Sigmoid colon (tissue), 3 donors: Measurements from ENCODE around the gene GTPBP3.

Source experiments
- POLR2A ChIP-seq, 2 donors: fragments of 450-650 bp; IDR thresholded peaks; one replicate each; pipeline ENCODE4 v1.6.1; 2016; ENCODE audit warnings: antibody characterized with exemption in 2 of 2, mild to moderate bottlenecking in 2 of 2, moderate library complexity in 2 of 2
- TF ChIP-seq, protein P1 (sequence below), 4 experiments: fragments of 450-650 bp in 3 of 4; fragments of 200-600 bp in 1 of 4; IDR thresholded peaks; one replicate each; pipeline ENCODE4 v1.5.1; 2016 to 2019; ENCODE audit warnings: antibody characterized with exemption in 4 of 4, mild to moderate bottlenecking in 3 of 4, moderate library complexity in 2 of 4

DNA sequence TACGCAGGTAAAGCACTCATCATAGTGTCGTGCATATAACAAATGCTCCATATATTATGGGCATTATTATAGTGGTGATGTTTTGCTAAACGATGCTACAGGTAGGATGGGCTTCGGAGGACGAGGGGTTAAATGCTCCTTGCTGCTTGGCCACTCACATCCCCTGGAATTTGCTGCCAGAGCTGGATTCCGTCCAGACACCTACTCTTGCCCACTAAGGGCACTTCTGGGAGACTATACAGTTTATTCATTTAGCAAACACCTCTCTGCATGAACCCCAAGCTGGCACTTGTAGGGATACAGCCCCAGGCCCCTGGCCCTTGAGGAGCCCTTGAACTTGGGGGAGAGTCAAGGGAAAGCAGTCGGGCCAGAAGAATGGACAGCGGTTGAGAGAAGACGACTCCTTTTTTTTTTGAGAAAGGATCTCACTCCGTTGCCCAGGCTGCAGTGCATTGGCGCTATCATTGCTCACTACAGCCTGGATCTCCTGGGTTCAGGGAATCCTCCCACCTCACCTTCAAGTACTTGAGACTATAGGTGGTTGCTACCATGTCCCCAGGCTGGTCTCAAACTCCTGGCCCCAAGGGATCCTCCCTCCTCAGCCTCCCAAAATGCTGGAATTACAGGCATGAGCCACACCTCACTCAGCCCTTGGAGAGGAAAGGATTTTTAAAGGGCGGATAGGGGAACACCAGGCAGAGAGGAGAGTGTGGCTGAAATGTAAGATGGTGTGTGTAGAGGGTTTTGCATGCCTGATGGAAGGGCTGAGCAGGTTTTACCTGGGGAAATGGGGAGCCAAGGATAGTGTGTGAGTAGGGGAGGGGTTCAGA lies 32.8 kb upstream of the GTPBP3 start:
- TF ChIP-seq, protein P1, sequence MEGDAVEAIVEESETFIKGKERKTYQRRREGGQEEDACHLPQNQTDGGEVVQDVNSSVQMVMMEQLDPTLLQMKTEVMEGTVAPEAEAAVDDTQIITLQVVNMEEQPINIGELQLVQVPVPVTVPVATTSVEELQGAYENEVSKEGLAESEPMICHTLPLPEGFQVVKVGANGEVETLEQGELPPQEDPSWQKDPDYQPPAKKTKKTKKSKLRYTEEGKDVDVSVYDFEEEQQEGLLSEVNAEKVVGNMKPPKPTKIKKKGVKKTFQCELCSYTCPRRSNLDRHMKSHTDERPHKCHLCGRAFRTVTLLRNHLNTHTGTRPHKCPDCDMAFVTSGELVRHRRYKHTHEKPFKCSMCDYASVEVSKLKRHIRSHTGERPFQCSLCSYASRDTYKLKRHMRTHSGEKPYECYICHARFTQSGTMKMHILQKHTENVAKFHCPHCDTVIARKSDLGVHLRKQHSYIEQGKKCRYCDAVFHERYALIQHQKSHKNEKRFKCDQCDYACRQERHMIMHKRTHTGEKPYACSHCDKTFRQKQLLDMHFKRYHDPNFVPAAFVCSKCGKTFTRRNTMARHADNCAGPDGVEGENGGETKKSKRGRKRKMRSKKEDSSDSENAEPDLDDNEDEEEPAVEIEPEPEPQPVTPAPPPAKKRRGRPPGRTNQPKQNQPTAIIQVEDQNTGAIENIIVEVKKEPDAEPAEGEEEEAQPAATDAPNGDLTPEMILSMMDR (IDR thresholded peaks at IDR 0.05), result no peak
- no peak for TF ChIP-seq POLR2A (IDR thresholded peaks at IDR 0.05)
